ENCODE results near the gene TNNI3K.

TNNI3K gene

DNA sequence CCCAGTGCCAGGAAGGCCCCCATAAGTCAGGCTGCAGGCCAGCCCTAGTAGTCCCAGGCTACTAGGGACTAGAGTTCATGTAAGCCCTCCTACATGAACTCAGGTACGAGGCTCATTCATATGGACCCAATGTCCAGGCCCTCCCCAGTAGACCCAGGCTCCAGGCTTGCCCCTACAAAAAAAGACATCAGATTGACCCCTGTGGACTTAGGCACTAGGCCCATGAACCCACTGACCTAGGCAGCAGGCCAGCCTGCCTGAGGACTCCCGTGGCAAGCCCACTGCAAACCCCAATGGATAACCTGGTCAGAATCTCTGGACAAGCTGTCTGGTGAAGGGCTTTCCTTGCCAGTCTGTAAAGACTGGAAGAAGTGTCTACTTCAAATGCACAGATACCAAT, 51.2 kb downstream of the TNNI3K start:
- no peak for DNase-seq (ENCODE audit: low spot score)

DNA sequence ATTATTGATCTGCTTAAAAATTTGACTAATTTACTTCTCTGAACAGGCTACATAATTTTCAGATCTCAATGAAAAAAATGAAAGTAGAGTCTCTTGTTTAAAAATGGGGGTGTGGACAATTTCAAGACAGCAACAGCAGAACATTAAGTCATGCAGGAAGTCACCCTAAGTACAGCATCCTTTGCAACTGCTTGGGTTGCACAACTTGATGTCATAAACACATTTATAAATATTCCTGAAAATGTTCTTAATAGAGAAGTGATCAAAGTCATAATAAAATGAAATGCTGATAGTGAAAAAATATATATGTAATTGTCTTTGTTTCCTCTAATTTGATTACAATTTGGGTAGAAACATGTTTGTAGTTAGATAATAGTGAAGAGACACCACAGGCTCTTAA, 79.3 kb downstream of the TNNI3K start:
- DNase-seq (ENCODE audit: low spot score): no peak

DNA sequence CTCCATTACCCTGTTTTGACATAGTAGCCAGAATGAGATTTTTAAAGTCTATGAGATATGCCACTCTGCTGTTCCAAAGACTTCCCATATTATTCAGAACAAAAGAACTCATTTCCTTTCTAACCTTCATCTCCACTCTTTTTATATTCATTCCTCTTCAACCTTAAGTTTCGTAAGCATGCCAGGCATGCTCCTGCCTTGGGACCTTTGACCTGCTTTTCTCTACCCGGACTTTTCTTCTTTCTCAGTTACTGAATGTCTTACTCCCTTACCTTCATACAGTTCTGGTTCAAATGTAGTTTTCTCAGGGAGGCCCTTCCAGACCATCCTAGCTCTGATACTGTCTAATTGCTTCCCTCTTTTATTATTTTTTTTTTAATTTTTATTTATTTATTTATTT, 81.1 kb downstream of the TNNI3K start:
- no peak for DNase-seq (ENCODE audit: low spot score)

DNA sequence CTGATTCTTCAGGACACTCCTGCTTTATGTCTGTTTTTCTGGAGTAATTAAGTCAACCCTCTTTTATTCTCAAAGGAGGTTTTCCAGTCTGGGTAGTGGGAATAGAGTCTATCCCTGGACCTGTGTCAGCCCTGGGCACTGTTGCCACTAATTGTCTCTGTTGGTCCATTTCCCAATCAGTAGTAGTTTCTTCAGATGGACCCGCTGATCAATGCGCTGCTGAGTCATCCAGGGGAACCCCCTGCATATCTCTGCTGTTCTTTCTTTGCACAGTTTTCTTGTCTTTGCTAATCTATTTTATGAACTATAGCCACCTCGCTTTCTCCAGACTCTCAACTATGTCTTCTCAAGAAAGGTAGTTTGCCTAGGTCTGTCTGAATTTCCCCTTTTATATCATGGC, 82.5 kb downstream of the TNNI3K start:
- DNase-seq (ENCODE audit: low spot score): no peak

DNA sequence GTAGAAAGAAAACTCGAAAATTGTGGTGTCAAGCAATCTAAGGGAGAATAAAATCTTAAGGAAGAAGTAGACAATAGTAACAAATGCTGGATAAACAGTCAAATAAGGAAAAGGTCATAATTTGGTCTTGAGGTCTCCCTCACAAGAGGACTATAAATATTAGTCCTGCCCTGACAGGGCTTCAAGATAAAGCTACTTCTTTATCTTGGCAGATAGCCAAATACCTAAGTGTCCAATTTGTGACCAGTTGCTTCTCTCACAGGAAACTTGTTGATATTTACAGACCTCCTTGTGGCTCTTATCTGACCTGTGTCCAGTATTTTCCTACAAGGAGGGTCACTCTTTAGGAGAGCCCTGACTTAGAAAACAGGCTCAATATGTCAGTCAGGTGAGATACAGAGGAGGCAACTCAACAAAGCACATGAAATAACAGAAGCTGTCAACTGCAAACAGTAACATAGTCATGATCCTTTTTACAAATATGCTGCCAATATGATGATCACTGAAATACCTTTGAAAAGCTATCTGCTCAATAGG, 88.8 kb downstream of the TNNI3K start:
- DNase-seq (ENCODE audit: low spot score): no peak

DNA sequence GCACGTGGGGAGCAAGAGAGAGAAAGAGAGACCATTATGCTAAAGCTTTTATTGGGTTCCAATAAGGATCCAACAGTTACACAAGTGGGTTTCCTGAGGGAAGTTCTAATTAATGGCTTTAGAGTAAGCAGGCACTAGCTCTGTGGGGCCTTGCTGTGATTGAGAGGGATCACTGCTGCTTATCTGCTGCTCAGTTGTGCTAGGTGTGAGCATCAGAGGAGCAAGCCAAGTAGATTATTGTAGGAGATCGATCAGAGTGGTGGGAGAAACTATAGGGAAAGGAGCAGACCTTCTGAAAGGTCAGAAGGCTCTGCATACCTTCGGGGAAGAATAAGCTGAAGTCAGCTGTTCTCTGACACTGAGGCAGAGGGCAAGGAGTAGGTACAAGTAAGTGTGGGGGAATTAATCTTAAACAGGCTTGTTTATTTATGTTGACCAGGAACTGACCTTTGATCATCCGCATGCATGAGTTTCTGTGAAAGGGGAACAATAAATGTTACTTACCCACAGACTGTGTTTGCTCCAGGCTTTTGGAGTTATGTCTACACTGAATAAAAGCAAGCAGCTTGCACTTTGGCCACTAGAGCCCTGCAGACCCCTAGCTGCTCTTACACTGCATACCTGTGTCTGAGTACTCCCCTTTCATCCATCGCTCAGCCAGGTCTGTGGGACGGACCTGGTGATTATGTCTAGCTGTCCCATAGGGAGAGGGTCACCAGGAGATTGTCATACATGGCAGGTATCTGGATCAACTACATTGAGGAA, 89.7 kb downstream of the TNNI3K start:
- DNase-seq (ENCODE audit: low spot score): no peak

DNA sequence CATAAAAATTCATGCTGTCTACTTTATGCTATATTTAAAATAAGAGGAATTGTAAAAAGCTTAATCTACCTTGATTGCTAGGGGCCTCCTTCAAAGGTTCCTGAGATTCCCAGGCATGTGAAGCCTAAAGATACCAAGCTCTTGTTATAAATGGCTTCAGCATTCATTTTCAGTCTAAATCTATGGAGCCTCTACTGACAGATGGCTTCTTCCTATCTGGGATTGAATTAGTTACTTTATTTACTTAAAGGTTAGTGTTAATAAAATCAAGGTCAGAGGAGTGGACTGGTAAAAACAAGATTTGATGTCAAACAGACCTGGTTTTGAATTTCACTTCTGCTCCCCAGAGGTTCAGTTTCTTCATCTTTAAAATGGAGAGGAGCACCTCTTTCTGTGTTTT, 93.7 kb downstream of the TNNI3K start:
- DNase-seq (ENCODE audit: low spot score): no peak

DNA sequence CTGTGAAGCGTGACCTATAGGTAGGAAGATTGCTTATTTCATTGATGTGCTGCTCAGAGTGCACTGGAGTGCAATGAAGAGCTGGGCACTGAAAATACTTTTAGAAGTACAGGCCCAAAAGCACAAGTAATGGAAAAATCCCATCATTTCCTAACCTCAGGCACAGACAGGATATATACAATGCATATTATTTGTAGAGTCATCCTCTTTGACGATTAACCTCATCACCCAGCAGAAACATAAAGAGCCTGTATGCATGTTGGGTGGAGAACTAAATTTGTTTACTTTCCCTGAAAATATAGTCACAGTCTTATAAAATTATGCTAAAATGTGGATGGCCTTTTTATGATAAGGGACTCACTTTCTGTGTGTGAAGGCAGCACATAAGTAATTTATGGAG, 98.1 kb downstream of the TNNI3K start:
- no peak for DNase-seq (ENCODE audit: low spot score)

DNA sequence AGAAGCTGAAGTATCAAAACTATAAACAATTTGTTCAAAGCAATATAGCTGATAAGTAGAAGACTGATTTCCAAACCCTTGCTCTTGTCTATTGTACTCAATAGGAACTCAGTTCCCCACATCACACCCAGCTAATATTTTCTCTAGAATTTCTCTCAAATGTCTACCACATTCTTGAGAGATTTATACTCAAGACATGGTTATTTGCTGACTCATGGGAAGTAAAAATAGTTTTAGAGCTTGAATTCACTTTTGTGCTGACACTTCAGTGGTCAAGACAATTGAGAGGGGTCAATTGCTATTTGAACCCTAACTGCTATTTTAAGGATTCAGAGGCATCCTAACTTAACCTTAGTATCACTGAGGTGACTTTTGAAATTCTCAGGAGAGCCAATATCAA, 99.0 kb downstream of the TNNI3K start:
- DNase-seq (ENCODE audit: low spot score): peak; percentile 25

DNA sequence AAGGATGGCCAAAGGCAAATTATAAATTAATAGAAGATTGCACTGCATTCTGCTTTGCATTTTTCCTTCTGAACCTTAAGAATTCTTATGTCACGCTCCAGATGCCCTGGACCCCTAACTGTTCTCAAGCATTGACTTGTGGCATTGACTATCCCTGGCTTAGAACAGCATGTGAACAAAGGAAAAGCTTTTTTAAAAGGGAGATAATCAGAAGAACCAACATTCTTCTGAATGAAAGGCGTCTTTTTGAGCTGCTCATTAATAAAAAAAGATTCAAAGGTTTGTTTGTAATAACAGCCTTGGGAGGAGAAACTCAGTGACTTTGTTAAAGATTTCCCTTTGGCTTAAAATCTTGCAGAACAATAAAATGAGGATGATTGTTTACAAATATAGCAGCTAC, 105.5 kb downstream of the TNNI3K start:
- no peak for DNase-seq (ENCODE audit: low spot score)

DNA sequence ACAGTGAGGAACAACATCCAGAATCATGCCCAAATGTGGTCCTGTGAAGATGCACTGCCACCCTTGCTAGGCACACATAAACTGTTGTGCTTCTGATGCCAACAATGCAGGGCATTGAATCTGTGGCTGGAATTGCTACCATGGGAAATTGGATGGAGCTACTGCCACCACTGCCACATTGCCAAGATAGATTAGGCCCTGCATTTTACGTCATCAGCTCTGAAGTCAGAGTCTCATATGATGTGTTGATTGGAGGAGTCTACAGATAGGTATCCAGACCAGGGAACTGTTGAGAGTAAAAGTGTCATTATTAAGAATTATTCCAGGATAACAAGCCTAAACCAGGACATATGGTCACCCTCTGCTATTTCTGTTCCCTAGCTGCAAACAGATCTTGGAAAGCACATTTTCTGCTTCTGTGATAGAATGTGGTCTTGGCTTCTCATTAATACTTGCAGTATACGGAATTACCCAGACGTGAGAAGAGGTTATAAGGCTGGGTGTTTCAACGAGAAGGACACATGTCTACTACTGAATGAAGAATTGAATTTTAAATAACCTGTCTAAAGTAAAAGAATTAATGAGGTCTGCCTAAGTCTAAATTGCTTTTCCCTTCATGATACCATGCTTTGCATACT, 106.6 kb downstream of the TNNI3K start:
- no peak for DNase-seq (ENCODE audit: low spot score)

DNA sequence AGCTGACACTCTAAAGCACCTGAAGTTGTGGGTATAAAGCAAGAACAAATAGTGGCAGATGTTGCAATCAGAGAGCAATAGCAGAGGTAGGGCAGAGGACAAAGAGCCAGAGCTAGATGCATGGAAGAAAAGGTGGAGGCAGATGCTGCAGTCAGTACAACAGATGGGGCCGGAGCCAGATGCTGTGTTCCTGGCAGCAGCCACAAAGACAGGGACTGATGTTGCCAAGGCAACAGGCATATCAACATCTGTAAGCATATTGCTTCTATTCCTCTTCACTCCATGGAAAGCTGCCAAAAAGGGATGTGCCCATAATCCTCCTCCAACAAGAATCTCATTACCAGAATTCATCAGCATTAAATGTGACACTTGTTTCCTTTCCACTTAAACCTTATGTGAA, 108.0 kb downstream of the TNNI3K start:
- peak; percentile 2 for DNase-seq (ENCODE audit: low spot score)

DNA sequence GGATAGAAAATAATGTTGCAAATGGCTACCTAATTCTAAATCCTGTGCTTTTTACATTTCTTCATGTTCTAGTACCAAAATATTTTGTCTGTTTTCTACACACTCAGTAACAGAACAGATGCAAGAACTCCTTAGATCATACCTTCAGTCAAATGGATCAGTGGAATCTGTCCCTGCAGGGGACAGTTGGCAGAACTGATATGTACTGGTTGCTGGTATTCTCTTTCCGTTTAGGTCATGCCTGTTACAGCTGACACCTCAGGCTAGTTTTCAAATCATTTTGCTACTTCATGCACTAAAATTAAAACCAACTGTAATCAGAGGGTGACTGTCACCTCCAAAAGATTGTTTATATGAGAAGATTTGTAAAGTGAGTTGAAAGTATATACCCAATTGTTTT, 109.2 kb downstream of the TNNI3K start:
- DNase-seq (ENCODE audit: low spot score): no peak

DNA sequence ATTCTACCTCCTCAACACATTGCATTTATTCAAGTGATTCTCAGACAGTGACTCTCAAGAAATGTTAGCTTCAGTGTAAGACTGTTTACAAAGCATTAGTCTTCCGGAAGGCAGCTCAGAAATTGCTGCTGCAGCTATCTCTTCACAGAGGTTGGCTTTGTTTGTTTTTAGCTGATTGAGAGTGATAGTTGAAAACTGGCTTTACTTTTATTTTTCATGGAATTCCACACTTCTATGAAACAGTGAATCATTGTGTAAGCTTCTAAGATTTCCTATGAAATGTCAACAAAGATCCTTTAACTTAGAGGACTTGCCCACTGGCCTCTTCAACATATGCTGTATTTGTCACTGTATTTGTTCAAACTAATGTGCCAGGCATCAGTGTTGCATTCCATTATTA, 121.3 kb downstream of the TNNI3K start:
- DNase-seq (ENCODE audit: low spot score): no peak

DNA sequence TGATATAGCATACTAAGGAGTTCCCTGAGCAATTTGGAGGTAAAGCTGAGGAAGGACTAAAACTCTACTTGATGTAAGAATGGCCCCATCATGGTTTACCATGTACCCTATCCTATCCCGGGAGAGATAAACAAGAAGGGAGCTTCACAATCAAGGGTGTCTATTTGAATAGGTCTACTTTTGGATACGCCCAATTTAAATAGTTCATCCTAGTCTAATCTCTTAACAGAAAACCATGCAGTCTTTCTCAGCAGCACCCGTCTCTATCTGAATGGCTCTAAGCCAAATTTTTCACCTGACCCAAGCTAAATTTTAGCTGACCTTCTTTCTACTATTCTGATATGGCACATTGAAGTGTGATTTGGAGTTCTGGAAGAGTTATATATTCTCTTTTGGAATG, 122.0 kb downstream of the TNNI3K start:
- DNase-seq (ENCODE audit: low spot score): no peak

DNA sequence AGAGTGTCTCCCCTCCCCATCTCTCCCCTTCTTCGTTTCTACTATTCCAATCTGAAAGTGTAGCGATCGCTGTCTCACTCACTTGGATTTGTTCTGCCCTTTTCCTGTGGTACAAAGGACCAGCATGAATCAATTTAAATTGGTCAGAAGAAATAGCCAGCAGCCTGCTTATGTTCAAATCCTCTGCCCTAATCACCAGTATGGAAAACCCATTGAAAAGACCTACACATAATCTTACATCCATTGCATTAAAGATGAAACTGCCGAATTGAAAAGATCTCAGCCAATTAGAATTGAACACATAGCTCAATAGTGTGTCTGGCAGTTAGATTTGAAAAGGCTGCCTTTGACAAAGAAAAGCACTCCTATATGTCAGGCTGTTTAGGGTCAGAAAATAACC, 122.6 kb downstream of the TNNI3K start:
- no peak for DNase-seq (ENCODE audit: low spot score)

DNA sequence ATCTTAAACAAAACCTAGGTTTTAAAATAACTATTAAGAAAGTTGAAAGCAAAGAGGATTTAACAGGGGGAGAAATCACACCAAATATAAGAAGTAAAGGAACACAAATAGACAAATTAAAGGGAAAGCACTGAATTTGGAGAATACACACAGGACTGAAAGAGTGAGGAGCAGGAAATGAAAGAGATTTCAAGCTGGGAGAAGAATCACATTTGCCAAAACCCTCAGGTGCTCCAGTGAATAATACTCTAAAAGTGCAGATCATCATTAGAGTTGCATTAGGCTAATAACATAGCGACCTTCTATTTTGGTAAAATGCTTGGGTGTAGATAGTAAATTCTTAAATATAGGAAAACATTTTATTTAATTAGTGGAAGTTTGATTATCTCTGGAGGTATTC, 127.5 kb downstream of the TNNI3K start:
- no peak for DNase-seq (ENCODE audit: low spot score)

DNA sequence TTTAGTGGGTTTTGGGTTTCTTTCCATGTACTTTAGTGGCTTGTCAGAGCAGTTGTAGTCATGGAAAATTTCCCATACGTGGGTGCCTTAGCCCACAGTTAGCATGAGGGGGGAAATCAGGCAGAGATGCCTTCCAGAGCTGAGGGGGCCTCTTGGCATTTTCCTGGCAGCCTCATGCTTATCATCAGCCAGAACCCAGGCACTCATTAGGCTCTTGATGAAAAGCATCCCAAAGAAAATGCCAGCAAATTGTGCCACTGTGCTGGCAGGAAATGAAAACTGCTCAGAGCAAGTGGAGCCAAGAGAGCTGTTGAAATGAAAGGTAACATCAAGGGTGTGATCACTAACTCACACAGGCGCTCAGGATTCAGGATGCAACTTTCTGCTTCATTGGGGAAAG, 128.0 kb downstream of the TNNI3K start:
- DNase-seq (ENCODE audit: low spot score): no peak

DNA sequence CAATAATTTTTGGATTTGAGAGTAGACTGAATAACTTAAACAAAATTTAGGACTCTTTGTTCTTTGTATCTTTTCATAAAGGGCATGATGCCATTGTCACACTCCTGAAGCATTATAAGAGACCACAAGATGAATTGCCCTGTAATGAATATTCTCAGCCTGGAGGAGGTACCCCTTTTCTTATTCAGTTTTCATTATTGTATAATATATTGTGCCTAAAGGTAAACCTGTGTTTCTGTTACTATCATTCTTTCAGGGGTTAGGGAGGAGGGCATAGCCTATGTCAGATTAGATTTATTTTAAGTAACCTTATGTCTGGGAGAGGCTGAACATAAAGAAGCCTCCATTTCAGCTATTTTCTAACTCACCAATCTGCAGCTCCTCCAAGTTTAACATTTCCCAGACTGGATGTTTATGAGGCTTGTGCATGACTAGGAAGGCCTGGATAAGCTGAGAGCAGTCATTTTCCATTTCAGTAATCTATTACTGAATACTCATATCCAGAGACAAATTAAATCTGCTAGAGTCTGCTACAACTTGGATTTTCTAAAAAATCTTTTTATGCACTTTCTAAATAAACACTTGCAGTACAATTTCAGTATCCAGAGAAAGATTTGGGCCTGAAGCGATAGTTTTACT, 132.1 kb downstream of the TNNI3K start:
- no peak for DNase-seq (ENCODE audit: low spot score)

DNA sequence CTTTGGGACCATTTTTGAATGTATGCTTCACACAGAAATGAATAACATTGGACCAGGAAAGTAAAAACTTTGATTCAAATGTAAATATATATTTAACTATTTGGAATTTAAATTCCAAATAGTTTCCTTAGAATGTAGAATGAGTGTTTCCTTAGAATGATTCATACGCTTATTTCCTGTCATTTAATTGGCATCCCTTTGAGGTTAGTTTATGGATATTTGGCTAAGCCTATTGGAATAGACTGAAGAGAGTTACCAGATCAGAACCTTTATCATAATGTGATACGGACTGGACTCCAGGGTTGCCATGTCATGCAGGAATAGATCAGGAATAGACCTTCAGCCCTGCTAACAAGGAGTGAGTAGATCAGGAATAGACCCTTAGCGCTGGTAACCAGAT, 133.1 kb downstream of the TNNI3K start:
- no peak for DNase-seq (ENCODE audit: low spot score)

DNA sequence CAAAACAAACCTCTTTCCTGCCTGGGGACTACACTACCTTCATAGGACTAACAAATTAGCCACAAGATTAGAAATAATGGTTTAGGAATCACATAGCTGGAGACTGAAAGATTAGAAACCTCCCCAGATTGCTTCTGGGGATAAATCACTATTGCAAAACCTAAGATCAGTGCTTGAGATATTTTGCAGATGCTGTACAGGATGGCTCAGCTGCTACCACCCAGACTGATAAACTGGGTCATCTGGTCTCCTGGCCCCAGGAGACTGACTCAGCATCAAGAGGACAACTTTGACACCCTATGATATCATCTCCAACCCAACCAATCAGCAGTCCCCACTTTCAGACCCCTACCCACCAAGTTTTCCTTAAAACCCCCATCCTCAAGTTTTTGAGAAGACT, 140.2 kb downstream of the TNNI3K start:
- DNase-seq (ENCODE audit: low spot score): no peak

DNA sequence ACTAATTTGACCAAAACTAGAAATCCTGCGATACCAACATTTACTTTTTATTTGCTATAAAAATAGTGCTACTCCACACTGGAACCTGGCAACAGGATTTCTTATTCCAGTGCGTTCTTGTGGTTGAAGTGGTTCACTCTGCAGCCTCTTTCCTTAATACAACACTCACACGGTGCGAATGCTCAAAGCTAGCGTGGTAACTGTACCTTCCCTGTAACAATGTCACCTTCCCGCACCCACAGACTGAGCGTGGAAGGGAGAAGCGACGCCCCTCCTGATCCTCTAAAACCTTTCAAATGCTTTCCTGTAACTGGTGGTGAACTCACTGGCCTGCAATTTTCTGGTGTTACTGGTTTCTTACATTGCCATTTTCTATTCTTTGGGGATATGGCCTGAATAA, 145.1 kb downstream of the TNNI3K start:
- DNase-seq (ENCODE audit: low spot score): no peak

DNA sequence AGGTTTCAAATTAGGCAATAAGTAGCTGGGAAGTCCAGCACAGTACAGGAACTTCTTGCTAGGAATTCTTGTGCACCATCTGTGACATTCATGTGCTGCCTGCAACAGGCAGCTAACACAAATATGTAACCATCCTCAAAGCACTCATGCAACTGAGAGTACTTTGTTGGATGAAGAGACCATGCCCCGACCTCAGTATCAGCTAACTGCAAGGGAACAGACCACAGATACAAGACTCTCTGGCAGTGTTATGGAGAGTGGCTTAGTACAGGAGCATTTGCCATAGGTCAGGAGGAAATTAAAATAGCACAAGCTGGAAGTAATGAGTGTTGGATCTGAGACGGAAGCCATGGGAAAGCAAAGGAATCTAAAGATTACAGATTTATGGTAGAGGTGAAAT, 153.7 kb downstream of the TNNI3K start:
- peak; percentile 36 for DNase-seq (ENCODE audit: low spot score)

Measured in kidney tubule cell (primary cell).